Keratinocyte (primary cell): ENCODE data around the gene FLNB. TPM values are rescaled to one million over a fixed set of nuclear protein-coding genes. Genes with fewer than 3 reads are reported as not detected.
A peak's percentile ranks its signal among the peaks of the same experiment; 100 is the strongest.

Experiments used
- DNase-seq: peaks from one replicate; pipeline ENCODE4 v3.0.0-alpha.2; 2011; ENCODE audit warnings: low read depth, missing footprints, low spot score
- FAIRE-seq: peaks from 2 replicates; lab custom pipeline; 2011; peaks lifted over from hg19 to GRCh38; lab: Jason Lieb, UNC
- H2AFZ ChIP-seq: 2 replicates; pipeline ENCODE4 v1.6.0; 2012; ENCODE audit warnings: low read length, control low read depth, inconsistent platforms; ENCODE audit not compliant: control insufficient read depth
- H3K27ac ChIP-seq: 2 replicates; pipeline ENCODE4 v1.5.1; 2011; ENCODE audit warnings: low read length; ENCODE audit not compliant: control insufficient read depth, insufficient read depth
- H3K27me3 ChIP-seq: 3 replicates; pipeline ENCODE4 v1.6.0; 2011; ENCODE audit warnings: low read length; ENCODE audit not compliant: control insufficient read depth, insufficient read depth; ENCODE audit errors: extremely low read depth
- H3K36me3 ChIP-seq, 2 experiments: 2 replicates in 1 of 2; 3 replicates in 1 of 2; pipeline ENCODE4 v1.5.1; 2011; ENCODE audit warnings: low read length in 2 of 2, mild to moderate bottlenecking in 1 of 2; ENCODE audit not compliant: control insufficient read depth in 2 of 2, insufficient read depth in 2 of 2; ENCODE audit errors: extremely low read depth in 1 of 2
- H3K4me1 ChIP-seq: 3 replicates; pipeline ENCODE4 v1.5.1; 2011; ENCODE audit warnings: low read length; ENCODE audit not compliant: control insufficient read depth, insufficient read depth; ENCODE audit errors: extremely low read depth
- H3K4me2 ChIP-seq: 3 replicates; pipeline ENCODE4 v1.6.0; 2011; ENCODE audit warnings: low read depth, low read length; ENCODE audit not compliant: control insufficient read depth, insufficient read depth; ENCODE audit errors: extremely low read depth
- H3K4me3 ChIP-seq, 3 experiments: fragments of 200-600 bp in 1 of 3; sonication (generic) in 1 of 3; 2 replicates in 2 of 3; 3 replicates in 1 of 3; pipeline ENCODE4 v1.5.1; 2011 to 2016; ENCODE audit warnings: low read length in 3 of 3, mild to moderate bottlenecking in 3 of 3, control low read depth in 2 of 3, inconsistent platforms in 1 of 3, low read depth in 1 of 3, mixed read lengths in 1 of 3, mixed run types in 1 of 3, moderate library complexity in 1 of 3; ENCODE audit not compliant: control insufficient read depth in 2 of 3, insufficient read depth in 2 of 3; ENCODE audit errors: extremely low read depth in 1 of 3
- H3K79me2 ChIP-seq: 2 replicates; pipeline ENCODE4 v1.6.0; 2012; ENCODE audit warnings: low read length; ENCODE audit not compliant: control insufficient read depth, insufficient read depth
- H3K9ac ChIP-seq: 3 replicates; pipeline ENCODE4 v1.6.0; 2011; ENCODE audit warnings: low read length; ENCODE audit not compliant: control insufficient read depth, insufficient read depth; ENCODE audit errors: extremely low read depth
- H3K9me1 ChIP-seq: 3 replicates; pipeline ENCODE4 v1.6.0; 2011; ENCODE audit warnings: low read length; ENCODE audit not compliant: control insufficient read depth, insufficient read depth; ENCODE audit errors: extremely low read depth
- H3K9me3 ChIP-seq: 2 replicates; pipeline ENCODE4 v1.5.1; 2012; ENCODE audit warnings: low read depth, low read length; ENCODE audit not compliant: control insufficient read depth
- H4K20me1 ChIP-seq: 3 replicates; pipeline ENCODE4 v1.6.0; 2011; ENCODE audit warnings: low read length; ENCODE audit not compliant: control insufficient read depth, insufficient read depth; ENCODE audit errors: extremely low read depth
- CTCF ChIP-seq, 3 experiments: IDR thresholded peaks in 1 of 3; conservative IDR thresholded peaks in 1 of 3; optimal IDR thresholded peaks in 1 of 3; 2 replicates in 2 of 3; 3 replicates in 1 of 3; pipeline versions ENCODE3 to v1.5.1; 2011; ENCODE audit warnings: low read length in 3 of 3, mild to moderate bottlenecking in 3 of 3, moderate library complexity in 2 of 3, control low read depth in 1 of 3, inconsistent platforms in 1 of 3; ENCODE audit not compliant: insufficient read depth in 2 of 3; ENCODE audit errors: extremely low read depth in 1 of 3
- EZH2 ChIP-seq: IDR thresholded peaks from one replicate; pipeline ENCODE4 v1.6.1; 2012; ENCODE audit warnings: inconsistent platforms, mild to moderate bottlenecking, low read length, moderate library complexity
- dilution Hi-C: fragments of 300-500 bp; cut with MboI; formaldehyde crosslinking; loops from one replicate; pipeline ENCODE4 v1.7.0; 2020; ENCODE audit warnings: low sequenced_read_pairs; ENCODE audit not compliant: extremely low pct_ligation_motif_present
- polyA plus RNA-seq, 5 experiments: library from polyadenylated mRNA; depleted of rRNA in 3 of 5; stranded (reverse) in 3 of 5; stranded (forward) in 1 of 5; unstranded in 1 of 5; fragments of >200 nt; gene quantifications; 1 replicate in 1 of 5; 2 replicates in 3 of 5; 3 replicates in 1 of 5; pipeline versions ENCODE4 v1.2.1 to v1.2.3, GENCODE V29; 2011 to 2012; ENCODE audit warnings: missing spikeins in 2 of 5, low read depth in 1 of 5, low replicate concordance in 1 of 5

Gene FLNB
- polyA plus RNA-seq, 1 donor (not counting 4 experiments of a cell fraction or from before 2014, with no cell fraction given) = 289 TPM

DNA sequence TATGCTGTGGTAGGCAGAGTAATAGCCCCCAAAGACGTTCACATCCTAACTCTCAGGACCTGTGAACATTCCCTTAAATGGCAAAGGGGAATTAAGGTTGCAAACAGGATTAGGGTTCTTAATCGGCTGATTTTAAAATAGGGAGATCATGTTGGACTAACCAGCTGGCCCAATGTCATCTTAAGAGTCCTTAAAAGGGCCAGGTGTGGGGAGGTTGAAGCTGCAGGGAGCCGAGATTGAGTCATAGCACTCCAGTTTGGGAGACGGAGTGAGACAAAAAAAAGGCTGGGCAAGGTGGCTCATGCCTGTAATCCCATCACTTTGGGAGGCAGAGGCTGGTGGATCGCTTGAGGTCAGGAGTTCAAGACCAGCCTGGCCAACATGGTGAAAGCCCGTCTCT, 1.6 kb upstream of the FLNB start:
- DNase-seq (no peak), FAIRE-seq (peak; percentile 41)
- peaks cover 6 to 24% of the 10 kb centered on the region in 2 experiments for H3K36me3 ChIP-seq
- H4K20me1 ChIP-seq = peaks cover 23% of the 10 kb centered on the region
- peaks cover 38% of the 10 kb centered on the region for H3K79me2 ChIP-seq
- no peaks in the 10 kb centered on the region for H3K9me1 ChIP-seq
- dilution Hi-C loops = no loop called here
- no peak overlapping the region for H3K9ac ChIP-seq
- peak overlapping the region; percentile 27 for H3K4me2 ChIP-seq
- H3K9me3 ChIP-seq = no peaks in the 10 kb centered on the region
- peaks cover 33% of the 10 kb centered on the region for H3K4me1 ChIP-seq
- H2AFZ ChIP-seq = no peak overlapping the region
- no peak for TF ChIP-seq CTCF (optimal IDR thresholded peaks at IDR 0.05 in 1 of 3, IDR thresholded peaks at IDR 0.05 in 1 of 3, conservative IDR thresholded peaks at IDR 0.05 in 1 of 3; ENCODE audit: extremely low read depth in 1 of 3, insufficient read depth in 2 of 3, low read length in 3 of 3)
- no peak for TF ChIP-seq EZH2
- no peaks in the 10 kb centered on the region for H3K27me3 ChIP-seq
- H3K4me3 ChIP-seq = no peak overlapping the region
- H3K27ac ChIP-seq = peak overlapping the region; percentile 93

GRCh38 chr3:58009026-58009748, 965 bp downstream of the FLNB start:
- Histone ChIP-seq H3K4me1 (peaks cover 57% of the 10 kb centered on the region), H3K9me3 (no peaks in the 10 kb centered on the region), H4K20me1 (peaks cover 48% of the 10 kb centered on the region), H3K4me3 (peak overlapping the region; percentile 81 to 94 (median 93)), H3K9me1 (peaks cover 12% of the 10 kb centered on the region), H3K27ac (peak overlapping the region; percentile 80), H2AFZ (no peak overlapping the region), H3K27me3 (no peaks in the 10 kb centered on the region), H3K9ac (peak overlapping the region; percentile 85), H3K79me2 (peaks cover 63% of the 10 kb centered on the region), H3K4me2 (peak overlapping the region; percentile 100), H3K36me3 (peaks cover 12 to 45% of the 10 kb centered on the region in 2 experiments)
- DNase-seq = no peak
- TF ChIP-seq EZH2 (no peak), CTCF (optimal IDR thresholded peaks at IDR 0.05 in 1 of 3, IDR thresholded peaks at IDR 0.05 in 1 of 3, conservative IDR thresholded peaks at IDR 0.05 in 1 of 3; ENCODE audit: extremely low read depth in 1 of 3, insufficient read depth in 2 of 3, low read length in 3 of 3) (no peak)
- dilution Hi-C loops = no loop called here
- FAIRE-seq = no peak
